ENCODE results near the gene FRMD4A.
A peak's percentile ranks its signal among the peaks of the same experiment; 100 is the strongest.
"Not testable (repeated sequence)": the region's sequence is repeated elsewhere in the genome, so short reads cannot be mapped to it uniquely, and the experiment has no call there.

The FRMD4A gene

DNA sequence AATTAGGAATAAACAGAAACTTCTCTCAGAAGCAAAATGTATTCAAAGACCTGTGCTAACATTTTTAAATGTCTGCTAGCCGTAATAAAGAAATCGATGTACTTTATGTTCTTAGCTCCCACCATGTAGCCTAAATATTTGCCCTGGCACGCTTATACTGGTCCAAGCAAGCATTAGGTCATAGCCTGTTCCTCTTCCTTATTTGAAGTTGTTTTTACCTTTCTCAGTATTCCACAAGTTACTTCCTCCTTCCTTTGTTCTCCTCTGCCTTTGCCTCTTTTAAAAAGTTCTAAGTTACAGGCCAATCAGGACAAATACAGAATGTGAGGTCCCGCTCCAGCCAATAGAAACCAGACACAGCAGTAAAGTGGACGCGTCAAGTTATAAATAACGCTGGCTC, 288.7 kb downstream of the FRMD4A start:
- not testable (repeated sequence) for H3K4me3 ChIP-seq (ENCODE audit: low read depth in 1 of 2, low read length in 2 of 2); H3K4me1 ChIP-seq (ENCODE audit: control insufficient read depth in 1 of 2, insufficient read depth in 2 of 2, low read length in 2 of 2); H3K27ac ChIP-seq (ENCODE audit: low read length)

DNA sequence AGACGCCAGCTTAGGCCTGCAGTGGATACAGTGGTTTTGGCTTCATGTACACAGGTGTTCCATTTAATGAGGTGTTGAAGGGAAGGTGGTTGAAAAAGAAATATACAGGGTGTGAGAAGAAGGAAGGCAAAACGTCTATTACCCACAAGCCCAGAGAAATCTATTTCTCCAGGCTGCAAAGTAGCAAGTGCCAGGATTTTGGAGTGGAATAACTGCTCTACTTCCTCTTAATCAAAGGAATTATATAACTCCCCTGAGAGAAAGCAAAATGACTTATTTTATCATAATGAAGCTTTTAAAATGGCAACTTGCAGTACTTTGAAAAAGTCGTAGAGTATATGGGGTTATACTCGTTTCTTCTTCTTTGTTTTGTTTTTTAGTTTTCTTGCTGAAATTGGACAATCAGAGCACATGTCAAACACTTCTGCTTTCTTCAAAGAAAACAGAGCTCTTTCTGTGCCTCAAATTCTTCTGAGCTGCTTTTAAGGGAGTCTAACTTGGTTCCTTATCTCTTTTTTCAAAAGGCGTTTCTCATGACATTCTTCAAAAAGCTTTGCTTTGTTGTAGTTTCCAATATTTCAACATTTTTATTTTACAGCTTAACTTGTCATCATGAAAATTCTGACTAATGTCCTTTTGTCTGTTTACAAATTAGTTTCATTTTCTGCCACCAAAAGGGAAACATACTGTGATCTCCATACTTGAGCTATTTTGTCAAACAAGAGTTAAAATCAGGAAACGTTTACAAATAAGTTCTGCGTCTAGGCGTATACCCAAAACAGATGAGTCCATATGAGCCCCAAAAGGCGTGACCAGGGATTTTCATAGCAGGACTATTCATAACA, 289.7 kb downstream of the FRMD4A start:
- Histone ChIP-seq H3K27me3 (ENCODE audit: low read depth, low read length) (no peaks in the 10 kb centered on the region), H3K4me1 (ENCODE audit: control insufficient read depth in 1 of 2, insufficient read depth in 2 of 2, low read length in 2 of 2) (peaks cover 0 to 10% of the 10 kb centered on the region in 2 donors), H3K9me3 (ENCODE audit: control insufficient read depth in 1 of 2, low read length in 2 of 2) (no peaks in the 10 kb centered on the region), H3K4me3 (ENCODE audit: low read depth in 1 of 2, low read length in 2 of 2) (no peak overlapping the region), H3K27ac (ENCODE audit: low read length) (peak overlapping the region; percentile 56), H3K36me3 (ENCODE audit: control insufficient read depth in 1 of 2, insufficient read depth in 2 of 2, low read length in 2 of 2) (no peaks in the 10 kb centered on the region)

More for the DNA sequence above, 288.7 kb downstream of the FRMD4A start:
- not testable (repeated sequence) for H3K9me3 ChIP-seq (ENCODE audit: control insufficient read depth in 1 of 2, low read length in 2 of 2); H3K27me3 ChIP-seq (ENCODE audit: low read depth, low read length); H3K36me3 ChIP-seq (ENCODE audit: control insufficient read depth in 1 of 2, insufficient read depth in 2 of 2, low read length in 2 of 2)

DNA sequence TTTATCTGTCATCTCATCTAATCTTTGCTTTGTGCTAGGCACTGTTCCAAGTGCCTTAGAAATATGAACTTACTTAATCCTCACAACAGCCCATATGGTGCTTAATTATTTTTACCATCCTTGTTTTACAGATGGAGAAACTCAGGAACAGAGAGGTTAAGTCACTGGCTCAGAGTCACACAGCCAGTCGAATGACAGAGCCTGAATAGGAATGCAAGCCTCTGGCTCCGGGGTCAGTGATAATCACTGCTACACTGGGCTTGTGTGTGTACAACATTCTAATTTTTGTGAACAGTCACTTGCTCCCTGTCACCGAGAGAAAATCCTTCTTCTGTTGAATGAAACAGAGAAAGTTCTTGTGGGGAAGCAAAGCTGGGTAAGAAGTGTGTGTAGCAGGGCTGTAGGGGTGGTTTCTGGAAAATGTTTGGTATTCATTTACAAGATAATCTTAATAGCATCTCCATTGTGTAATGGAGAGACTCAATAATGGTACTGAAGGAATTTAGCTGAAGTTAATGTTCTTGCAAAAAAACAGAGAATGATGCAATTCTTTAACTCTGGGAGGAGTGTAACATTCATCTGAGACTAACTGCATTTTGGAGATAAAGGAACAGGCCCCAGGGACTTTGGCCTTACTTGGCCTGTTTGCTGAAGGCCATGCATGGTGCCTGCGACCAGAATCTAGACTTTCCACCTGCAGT, 290.6 kb downstream of the FRMD4A start:
- H3K36me3 ChIP-seq (ENCODE audit: control insufficient read depth in 1 of 2, insufficient read depth in 2 of 2, low read length in 2 of 2), result no peaks in the 10 kb centered on the region
- no peaks in the 10 kb centered on the region for H3K27me3 ChIP-seq (ENCODE audit: low read depth, low read length)
- no peak overlapping the region for H3K4me3 ChIP-seq (ENCODE audit: low read depth in 1 of 2, low read length in 2 of 2)
- peaks cover 0 to 10% of the 10 kb centered on the region in 2 donors for H3K4me1 ChIP-seq (ENCODE audit: control insufficient read depth in 1 of 2, insufficient read depth in 2 of 2, low read length in 2 of 2)
- no peaks in the 10 kb centered on the region for H3K9me3 ChIP-seq (ENCODE audit: control insufficient read depth in 1 of 2, low read length in 2 of 2)
- peak overlapping the region; percentile 56 for H3K27ac ChIP-seq (ENCODE audit: low read length)

GRCh38 chr10:14036233-14036632, 294.5 kb downstream of the FRMD4A start:
- H3K4me3 ChIP-seq (ENCODE audit: low read depth in 1 of 2, low read length in 2 of 2), result no peak overlapping the region
- H3K27me3 ChIP-seq (ENCODE audit: low read depth, low read length), result no peaks in the 10 kb centered on the region
- no peaks in the 10 kb centered on the region for H3K9me3 ChIP-seq (ENCODE audit: control insufficient read depth in 1 of 2, low read length in 2 of 2)
- H3K36me3 ChIP-seq (ENCODE audit: control insufficient read depth in 1 of 2, insufficient read depth in 2 of 2, low read length in 2 of 2), result no peaks in the 10 kb centered on the region
- peaks cover 0 to 10% of the 10 kb centered on the region in 2 donors for H3K4me1 ChIP-seq (ENCODE audit: control insufficient read depth in 1 of 2, insufficient read depth in 2 of 2, low read length in 2 of 2)
- H3K27ac ChIP-seq (ENCODE audit: low read length), result no peak overlapping the region

DNA sequence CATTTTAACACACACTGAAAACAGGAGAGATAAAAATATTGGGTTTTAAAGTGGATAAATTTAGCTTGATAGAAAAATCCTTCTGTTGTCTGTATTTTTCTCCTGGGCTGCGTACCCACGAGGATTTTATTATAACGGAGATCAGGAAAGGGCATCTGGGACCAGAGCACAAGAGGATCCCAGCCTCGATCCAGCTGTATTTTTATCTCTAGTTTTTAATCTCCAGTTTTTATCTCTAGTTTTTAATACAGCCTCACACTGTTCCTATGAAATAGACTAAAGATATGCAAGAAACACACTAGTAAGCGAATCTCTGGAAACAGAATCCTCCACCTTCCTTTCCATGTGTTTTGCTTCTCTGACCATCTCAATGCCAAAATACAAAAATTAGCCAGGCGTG, 295.2 kb downstream of the FRMD4A start:
- no peak overlapping the region for H3K4me3 ChIP-seq (ENCODE audit: low read depth in 1 of 2, low read length in 2 of 2)
- H3K4me1 ChIP-seq (ENCODE audit: control insufficient read depth in 1 of 2, insufficient read depth in 2 of 2, low read length in 2 of 2), result peaks cover 0 to 4% of the 10 kb centered on the region in 2 donors
- H3K9me3 ChIP-seq (ENCODE audit: control insufficient read depth in 1 of 2, low read length in 2 of 2), result no peaks in the 10 kb centered on the region
- no peak overlapping the region for H3K27ac ChIP-seq (ENCODE audit: low read length)
- H3K36me3 ChIP-seq (ENCODE audit: control insufficient read depth in 1 of 2, insufficient read depth in 2 of 2, low read length in 2 of 2), result no peaks in the 10 kb centered on the region
- H3K27me3 ChIP-seq (ENCODE audit: low read depth, low read length), result no peaks in the 10 kb centered on the region

DNA sequence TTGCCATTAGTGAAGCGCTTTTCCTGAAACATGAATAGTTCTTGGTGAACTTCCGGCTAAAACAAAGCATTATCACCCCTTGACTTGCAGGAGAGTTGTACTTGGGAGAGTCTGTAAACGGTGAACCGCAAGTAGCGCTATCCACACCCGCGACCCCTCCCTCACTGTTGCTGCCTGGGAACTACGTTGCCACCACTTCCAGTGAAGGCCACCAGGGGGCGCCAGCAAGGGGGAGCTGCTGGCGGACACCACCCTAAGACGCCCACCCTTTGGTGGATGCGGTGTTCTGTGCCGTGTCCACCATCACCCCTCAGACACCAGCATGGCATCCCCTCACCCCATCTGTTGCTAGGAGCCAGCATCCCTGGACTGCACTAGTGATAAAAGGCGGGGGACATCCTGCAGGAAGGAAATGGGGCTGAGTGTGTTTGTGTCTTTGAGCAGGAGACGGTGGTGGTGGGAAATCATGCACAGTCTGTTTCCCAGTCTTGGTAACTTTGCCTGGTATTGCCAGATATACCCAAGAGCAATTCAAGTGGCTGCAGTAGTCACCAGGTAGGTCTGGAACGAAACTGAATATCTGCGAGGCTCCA, 298.2 kb downstream of the FRMD4A start:
- Histone ChIP-seq H3K4me1 (ENCODE audit: control insufficient read depth in 1 of 2, insufficient read depth in 2 of 2, low read length in 2 of 2) (no peaks in the 10 kb centered on the region), H3K4me3 (ENCODE audit: low read depth in 1 of 2, low read length in 2 of 2) (no peak overlapping the region), H3K27me3 (ENCODE audit: low read depth, low read length) (no peaks in the 10 kb centered on the region), H3K27ac (ENCODE audit: low read length) (no peak overlapping the region), H3K9me3 (ENCODE audit: control insufficient read depth in 1 of 2, low read length in 2 of 2) (no peaks in the 10 kb centered on the region), H3K36me3 (ENCODE audit: control insufficient read depth in 1 of 2, insufficient read depth in 2 of 2, low read length in 2 of 2) (no peaks in the 10 kb centered on the region)

DNA sequence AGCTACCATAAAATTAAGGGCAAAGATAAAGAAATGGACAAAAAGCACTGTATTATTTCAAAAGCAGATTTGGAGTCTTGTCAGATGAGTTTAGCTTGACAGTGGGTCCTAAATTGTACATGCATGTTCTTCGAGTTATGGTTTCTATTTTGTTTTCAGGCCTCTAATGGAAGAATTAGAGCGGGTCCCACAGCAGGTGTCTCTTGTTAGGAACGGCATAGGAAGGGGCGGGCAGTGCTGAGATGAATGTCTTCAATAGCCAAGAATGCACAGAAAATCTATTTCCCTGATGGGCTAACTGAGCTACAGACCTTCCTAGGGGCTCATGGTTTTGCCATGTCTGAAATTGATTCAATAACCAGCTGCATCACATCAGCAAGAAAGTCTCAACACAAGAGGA, 304.4 kb downstream of the FRMD4A start:
- Histone ChIP-seq H3K27ac (ENCODE audit: low read length) (no peak overlapping the region), H3K27me3 (ENCODE audit: low read depth, low read length) (no peaks in the 10 kb centered on the region), H3K36me3 (ENCODE audit: control insufficient read depth in 1 of 2, insufficient read depth in 2 of 2, low read length in 2 of 2) (no peaks in the 10 kb centered on the region), H3K4me1 (ENCODE audit: control insufficient read depth in 1 of 2, insufficient read depth in 2 of 2, low read length in 2 of 2) (no peaks in the 10 kb centered on the region), H3K9me3 (ENCODE audit: control insufficient read depth in 1 of 2, low read length in 2 of 2) (no peaks in the 10 kb centered on the region), H3K4me3 (ENCODE audit: low read depth in 1 of 2, low read length in 2 of 2) (no peak overlapping the region)

- Histone ChIP-seq H3K27me3 (ENCODE audit: low read depth, low read length) (no peaks in the 10 kb centered on the region), H3K27ac (ENCODE audit: low read length) (no peak overlapping the region), H3K4me3 (ENCODE audit: low read depth in 1 of 2, low read length in 2 of 2) (no peak overlapping the region)
These were observed 305.2 kb downstream of the FRMD4A start for GRCh38 chr10:14025283-14026189.

GRCh38 chr10:14024329-14025202, 306.2 kb downstream of the FRMD4A start:
- Histone ChIP-seq H3K36me3 (ENCODE audit: control insufficient read depth in 1 of 2, insufficient read depth in 2 of 2, low read length in 2 of 2) (no peaks in the 10 kb centered on the region), H3K27ac (ENCODE audit: low read length) (peak overlapping the region; percentile 17), H3K27me3 (ENCODE audit: low read depth, low read length) (no peaks in the 10 kb centered on the region), H3K4me3 (ENCODE audit: low read depth in 1 of 2, low read length in 2 of 2) (peak overlapping the region; percentile 17 to 27), H3K4me1 (ENCODE audit: control insufficient read depth in 1 of 2, insufficient read depth in 2 of 2, low read length in 2 of 2) (no peaks in the 10 kb centered on the region), H3K9me3 (ENCODE audit: control insufficient read depth in 1 of 2, low read length in 2 of 2) (no peaks in the 10 kb centered on the region)

More at GRCh38 chr10:14025283-14026189, 305.2 kb downstream of the FRMD4A start:
- Histone ChIP-seq H3K36me3 (ENCODE audit: control insufficient read depth in 1 of 2, insufficient read depth in 2 of 2, low read length in 2 of 2) (no peaks in the 10 kb centered on the region), H3K9me3 (ENCODE audit: control insufficient read depth in 1 of 2, low read length in 2 of 2) (no peaks in the 10 kb centered on the region), H3K4me1 (ENCODE audit: control insufficient read depth in 1 of 2, insufficient read depth in 2 of 2, low read length in 2 of 2) (no peaks in the 10 kb centered on the region)

- Histone ChIP-seq H3K27me3 (ENCODE audit: low read depth, low read length) (no peaks in the 10 kb centered on the region), H3K4me1 (ENCODE audit: control insufficient read depth in 1 of 2, insufficient read depth in 2 of 2, low read length in 2 of 2) (no peaks in the 10 kb centered on the region), H3K4me3 (ENCODE audit: low read depth in 1 of 2, low read length in 2 of 2) (peak overlapping the region; percentile 17 to 27), H3K9me3 (ENCODE audit: control insufficient read depth in 1 of 2, low read length in 2 of 2) (peaks cover 0 to 1% of the 10 kb centered on the region in 2 donors), H3K36me3 (ENCODE audit: control insufficient read depth in 1 of 2, insufficient read depth in 2 of 2, low read length in 2 of 2) (no peaks in the 10 kb centered on the region), H3K27ac (ENCODE audit: low read length) (peak overlapping the region; percentile 17)
These were observed 306.9 kb downstream of the FRMD4A start for GRCh38 chr10:14023673-14024328.
